HL-60/S4 treated with phorbol 12-myristate 13-acetate at 8.2 ng/mL for 4 days and 3 days (cell line): ENCODE data around the gene NPC1.
"Not testable (repeated sequence)": the region's sequence is repeated elsewhere in the genome, so short reads cannot be mapped to it uniquely, and the experiment has no call there.

ENCODE experiments used
- in situ Hi-C: fragments of 300-500 bp; cut with MboI; formaldehyde crosslinking; loops from 2 replicates; pipeline ENCODE4 v1.15.0; 2022; ENCODE audit warnings: low sequenced_read_pairs

The NPC1 gene

GRCh38 chr18:23578891-23579653, 7.2 kb downstream of the NPC1 start:
- in situ Hi-C loops: no loop called here

GRCh38 chr18:23578067-23578701, 8.1 kb downstream of the NPC1 start:
- in situ Hi-C loops: no loop called here

GRCh38 chr18:23577521-23577920, 8.8 kb downstream of the NPC1 start:
- in situ Hi-C loops: not testable (repeated sequence)

- in situ Hi-C loops: no loop called here
Observed at GRCh38 chr18:23575309-23575651, 11.0 kb downstream of the NPC1 start.

GRCh38 chr18:23574611-23575308, 11.5 kb downstream of the NPC1 start:
- in situ Hi-C loops: no loop called here

GRCh38 chr18:23573626-23574431, 12.5 kb downstream of the NPC1 start:
- in situ Hi-C loops: no loop called here

GRCh38 chr18:23573020-23573419, 13.3 kb downstream of the NPC1 start:
- in situ Hi-C loops: no loop called here

GRCh38 chr18:23572570-23572969, 13.7 kb downstream of the NPC1 start:
- in situ Hi-C loops: no loop called here

- in situ Hi-C loops: no loop called here
Observed at GRCh38 chr18:23572012-23572411, 14.3 kb downstream of the NPC1 start.

GRCh38 chr18:23570912-23571504, 15.3 kb downstream of the NPC1 start:
- in situ Hi-C loops: no loop called here

- in situ Hi-C loops: no loop called here
Observed at GRCh38 chr18:23569299-23570063, 16.8 kb downstream of the NPC1 start.

GRCh38 chr18:23568281-23569138, 17.8 kb downstream of the NPC1 start:
- in situ Hi-C loops: no loop called here

- in situ Hi-C loops: no loop called here
Observed at GRCh38 chr18:23567671-23568070, 18.6 kb downstream of the NPC1 start.

- in situ Hi-C loops: no loop called here
Observed at GRCh38 chr18:23565916-23566547, 20.3 kb downstream of the NPC1 start.

- in situ Hi-C loops: no loop called here
Observed at GRCh38 chr18:23563377-23564043, 22.8 kb downstream of the NPC1 start.

- in situ Hi-C loops: no loop called here
Observed at GRCh38 chr18:23560186-23560585, 26.1 kb downstream of the NPC1 start.

- in situ Hi-C loops: not testable (repeated sequence)
Observed at GRCh38 chr18:23557511-23557910, 28.8 kb downstream of the NPC1 start.

GRCh38 chr18:23556145-23556780, 30.0 kb downstream of the NPC1 start:
- in situ Hi-C loops: no loop called here
